GM18861 (cell line): ENCODE measurements around the gene CHP1.
"Not testable (repeated sequence)": the region's sequence is repeated elsewhere in the genome, so short reads cannot be mapped to it uniquely, and the experiment has no call there.

Experiments
- ATAC-seq: cut with Tn5 transposase; IDR thresholded peaks from one replicate; pipeline ENCODE4 v1.9.1; 2021; ENCODE audit not compliant: unreplicated experiment

CHP1 gene

DNA sequence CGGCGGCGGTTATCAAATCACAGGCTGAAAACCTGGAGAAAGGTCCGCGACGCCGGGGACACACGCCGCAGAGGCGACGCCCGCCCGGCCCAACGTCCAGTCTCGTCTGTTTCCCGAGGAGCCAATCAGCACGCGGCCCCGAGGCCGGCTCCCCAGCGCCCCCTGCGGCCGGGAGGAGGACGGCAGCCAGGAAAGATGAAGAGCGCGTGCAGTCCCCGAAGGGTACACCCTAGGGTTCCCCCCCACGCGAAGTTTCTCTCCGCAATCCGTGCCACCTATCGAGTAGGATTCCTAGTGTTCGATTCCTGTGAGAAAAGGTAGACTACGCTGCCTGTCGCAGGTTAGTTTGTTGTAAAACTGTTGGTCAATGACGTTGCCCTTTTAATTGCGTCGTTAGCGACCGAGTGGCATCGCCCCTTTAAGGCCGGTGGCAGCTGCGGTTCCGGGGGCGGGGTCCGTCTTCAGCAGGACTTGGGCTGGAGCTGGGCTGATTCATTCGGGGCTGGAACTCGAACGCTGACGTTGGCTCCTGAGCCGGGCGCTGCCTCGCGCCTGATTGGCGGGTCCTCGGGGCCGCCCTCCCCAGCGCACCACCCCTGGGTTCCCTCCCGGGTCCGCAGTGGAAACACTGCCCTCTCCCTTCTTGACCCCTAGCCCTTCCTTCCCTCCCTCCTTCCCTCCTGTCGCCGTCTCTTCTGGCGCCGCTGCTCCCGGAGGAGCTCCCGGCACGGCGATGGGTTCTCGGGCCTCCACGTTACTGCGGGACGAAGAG is at the start of gene CHP1, which contains the start of gene EXD1:
Gene CHP1 (plus strand): TSS at position 619 of the 772 bp plus-strand sequence. CDS start 115 bp downstream, at position 734.
Gene EXD1 (minus strand): TSS at position 108 of the 772 bp plus-strand sequence. CDS start 4,182 bp downstream, outside the sequence.
- peak; percentile 83 for ATAC-seq

DNA sequence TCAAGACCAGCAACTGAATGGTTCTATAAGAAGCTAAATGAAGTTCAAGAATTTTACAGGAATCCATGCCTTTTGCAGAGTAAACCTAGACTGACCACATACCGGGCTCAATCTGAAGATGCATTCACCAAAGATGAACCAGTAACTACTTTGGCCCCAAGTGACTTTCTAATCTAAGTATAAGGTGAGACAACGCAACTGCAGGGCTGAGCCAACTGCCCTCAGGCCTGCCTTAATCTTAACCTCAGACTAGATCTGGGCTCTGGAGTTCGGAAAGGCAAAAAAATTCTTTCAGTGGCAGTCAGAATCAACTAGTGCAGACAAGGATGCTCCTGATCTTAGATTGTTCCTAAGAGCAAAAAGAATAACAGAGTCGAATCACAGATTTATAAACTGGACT is 48.8 kb upstream of the CHP1 start:
- no peak for ATAC-seq

DNA sequence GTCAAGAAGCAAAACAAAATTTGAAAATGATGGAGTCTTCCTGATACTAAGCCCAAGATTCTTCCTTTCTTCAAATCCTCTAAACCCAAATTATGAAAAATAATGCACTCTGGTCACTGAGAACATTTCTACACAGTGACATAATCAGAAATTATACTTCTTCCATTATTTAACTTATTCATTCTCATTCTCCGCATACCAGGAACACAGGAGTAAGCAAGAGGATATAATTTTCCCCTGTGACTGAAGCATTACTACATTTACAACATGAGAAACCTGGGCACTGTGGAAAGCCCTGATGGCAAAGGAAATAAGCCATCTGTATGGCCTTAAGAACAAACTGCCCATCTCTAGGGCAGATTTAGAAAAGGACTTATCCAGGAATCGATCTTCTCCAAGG is 47.5 kb upstream of the CHP1 start:
- no peak for ATAC-seq

DNA sequence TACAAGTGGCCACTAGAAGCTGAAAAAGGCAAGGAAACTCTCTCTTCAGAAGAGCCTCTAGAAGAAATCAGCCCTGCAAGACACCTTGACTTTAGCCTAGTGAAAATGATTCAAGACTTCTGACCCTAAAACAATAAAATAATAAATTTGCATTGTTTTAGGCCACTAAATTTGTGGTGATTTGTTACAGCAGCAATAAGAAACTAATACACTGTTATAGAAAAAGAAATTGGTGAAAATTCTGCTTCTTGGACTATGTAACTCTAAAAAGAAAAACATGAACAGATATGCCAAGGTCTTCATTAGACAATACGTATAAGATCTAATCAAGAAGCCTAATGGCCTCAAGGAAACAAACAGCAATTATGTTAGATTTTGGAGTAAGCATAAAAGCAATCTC is 36.6 kb upstream of the CHP1 start:
- ATAC-seq = no peak

DNA sequence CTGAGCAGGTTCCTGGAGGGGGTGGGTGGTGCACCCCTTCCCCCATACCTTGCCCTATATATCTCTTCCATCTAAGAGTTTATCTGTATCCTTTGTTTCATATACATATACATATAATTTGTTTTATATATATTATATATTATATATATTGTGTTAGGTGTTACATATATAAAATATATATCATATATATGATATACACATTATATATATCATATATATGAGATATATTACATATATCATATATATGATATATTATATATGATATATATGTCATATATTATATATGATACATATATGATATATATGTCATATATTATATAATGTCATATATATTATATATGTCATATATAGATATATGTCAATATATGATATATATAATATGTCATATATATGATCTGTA is 31.6 kb upstream of the CHP1 start:
- ATAC-seq = no peak

DNA sequence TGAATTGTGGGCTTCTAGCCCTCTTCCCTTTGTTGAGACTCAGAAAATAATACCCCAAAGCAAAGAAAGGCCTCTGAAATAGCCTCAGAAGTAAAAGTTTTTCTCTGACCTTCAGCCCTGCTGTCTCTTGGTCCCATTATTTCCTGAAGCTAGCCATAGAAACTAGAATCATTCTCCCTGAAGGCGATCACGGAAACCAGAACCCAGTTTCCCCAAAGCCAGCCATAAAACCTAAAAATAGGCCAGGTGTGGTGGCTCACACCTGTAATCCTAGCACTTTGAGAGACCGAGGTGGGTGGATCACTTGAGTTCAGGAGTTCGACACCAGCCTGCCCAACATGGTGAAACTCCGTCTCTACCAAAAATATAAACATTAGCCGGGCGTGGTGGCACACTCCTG is 27.7 kb upstream of the CHP1 start:
- ATAC-seq = no peak

DNA sequence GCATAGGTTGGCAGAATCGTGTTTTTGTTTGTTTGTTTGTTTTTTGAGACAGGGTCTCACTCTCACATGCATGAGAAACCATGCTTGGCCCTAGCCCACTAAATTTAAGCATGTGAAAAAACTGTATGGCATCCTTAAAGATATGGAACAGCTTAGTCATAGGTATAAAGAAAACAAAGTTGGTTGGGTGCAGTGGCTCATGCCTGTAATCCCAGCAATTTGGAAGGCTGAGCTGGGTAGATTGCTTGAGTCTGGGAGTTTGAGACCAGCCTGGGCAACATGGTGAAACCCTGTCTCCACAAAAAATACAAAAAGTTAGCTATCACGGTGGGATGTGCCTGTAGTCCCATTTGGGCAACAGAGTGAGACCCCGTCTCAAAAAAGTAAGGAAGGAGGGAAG is 25.8 kb upstream of the CHP1 start:
- no peak for ATAC-seq

DNA sequence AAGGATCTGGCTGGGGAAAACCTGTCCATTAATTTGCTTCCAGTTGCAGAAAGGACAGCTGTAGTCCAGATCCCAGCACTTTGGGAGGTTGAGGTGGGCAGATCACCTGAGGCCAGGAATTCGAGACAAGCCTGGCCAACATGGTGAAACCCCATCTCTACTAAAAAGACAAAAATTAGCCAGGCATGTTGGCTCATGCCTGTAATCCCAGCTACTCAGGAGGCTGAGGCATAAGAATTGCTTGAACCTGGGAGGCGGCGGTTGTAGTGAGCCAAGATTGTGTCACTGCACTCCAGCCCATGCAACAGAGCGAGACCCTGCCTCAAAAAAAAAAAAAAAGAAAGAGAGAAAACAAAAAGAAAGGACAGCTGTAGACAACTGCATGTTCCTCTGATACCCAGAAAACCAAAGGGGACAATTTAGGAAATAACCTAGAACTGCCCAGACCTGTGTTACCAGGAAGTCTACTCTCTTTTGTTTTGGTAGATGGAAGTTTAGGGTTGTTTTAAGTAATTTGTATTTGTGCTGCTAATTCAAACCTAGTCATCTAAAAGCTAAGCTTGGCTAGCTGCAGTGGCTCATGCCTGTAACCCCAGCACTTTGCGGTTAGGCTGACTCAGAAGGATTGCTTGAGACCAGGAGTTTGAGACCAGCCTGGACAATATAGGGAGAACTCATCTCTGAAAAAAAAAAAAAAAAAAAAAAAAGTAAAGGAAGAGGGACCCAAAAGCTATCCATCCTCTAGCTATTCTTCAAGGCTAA is 23.2 kb upstream of the CHP1 start:
- ATAC-seq = no peak

DNA sequence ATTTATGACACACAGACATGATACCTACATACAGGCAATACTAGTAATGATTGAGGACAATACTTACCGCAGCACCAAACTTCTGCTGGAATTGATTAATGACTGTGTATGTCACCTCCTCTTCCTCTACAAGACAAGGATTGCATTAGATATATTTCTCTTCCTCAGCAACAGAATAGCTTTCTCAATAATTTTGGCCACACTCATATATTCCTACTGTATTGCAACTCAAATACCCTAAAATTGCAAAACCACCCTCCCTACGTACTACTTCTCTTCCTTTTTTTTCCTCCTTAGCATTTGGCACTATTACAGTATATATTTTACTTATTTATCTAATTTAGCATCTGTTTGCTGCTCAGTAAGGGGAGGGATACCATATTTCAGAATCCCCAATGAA is 15.4 kb upstream of the CHP1 start:
- ATAC-seq = no peak

DNA sequence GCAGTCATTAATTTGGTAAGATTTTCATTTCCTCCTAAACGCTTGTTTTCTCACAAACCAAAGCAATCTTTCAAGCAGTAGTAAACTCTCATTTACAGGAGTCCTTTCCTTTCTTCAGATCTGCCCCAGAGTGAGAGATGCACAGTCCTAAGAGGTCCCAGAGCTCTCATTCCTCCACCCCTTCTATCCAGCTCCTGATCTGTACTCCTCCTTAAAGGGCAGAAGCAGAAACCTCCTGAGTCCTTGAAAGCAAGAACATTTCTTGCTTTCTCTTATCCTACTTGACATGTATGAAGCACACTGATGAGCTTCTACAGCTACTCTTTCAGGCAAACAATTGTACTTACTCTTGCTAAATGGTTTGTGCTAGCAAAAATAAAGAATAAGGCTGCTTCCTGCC is 12.2 kb upstream of the CHP1 start:
- no peak for ATAC-seq

DNA sequence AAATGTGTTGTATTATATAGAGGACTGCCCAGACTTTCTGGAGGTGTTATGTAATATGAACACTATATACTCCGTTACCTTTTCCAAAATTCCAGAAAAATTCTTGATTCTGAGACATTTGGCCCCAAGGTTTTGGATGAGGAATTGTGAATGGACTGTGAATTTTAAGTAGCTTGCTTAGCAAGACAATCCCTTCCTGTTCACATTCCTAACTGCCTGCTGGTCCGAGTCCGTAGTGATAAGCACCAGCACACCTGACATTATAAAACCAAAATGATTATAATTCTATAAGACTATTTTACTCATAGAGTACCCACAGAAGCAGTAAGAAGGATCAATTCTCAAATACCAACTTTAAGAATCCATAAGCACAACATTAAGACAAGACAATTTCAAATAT is 11.7 kb upstream of the CHP1 start:
- ATAC-seq = no peak

DNA sequence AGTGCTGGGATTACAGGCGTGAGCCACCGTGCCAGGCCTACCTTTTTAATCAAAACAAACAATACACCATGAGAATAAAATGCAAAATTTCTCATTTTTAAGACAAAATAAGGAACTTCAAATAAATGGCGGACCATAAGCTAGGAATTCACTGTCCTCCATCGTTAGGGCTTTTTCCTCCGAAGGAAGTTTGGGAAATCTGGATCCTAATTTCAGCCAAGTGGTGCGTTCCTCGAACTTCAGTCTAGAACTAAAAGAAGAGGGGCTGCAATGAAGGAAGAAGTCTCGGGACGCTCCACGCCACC is 771 bp upstream of the CHP1 start:
- ATAC-seq = no peak

DNA sequence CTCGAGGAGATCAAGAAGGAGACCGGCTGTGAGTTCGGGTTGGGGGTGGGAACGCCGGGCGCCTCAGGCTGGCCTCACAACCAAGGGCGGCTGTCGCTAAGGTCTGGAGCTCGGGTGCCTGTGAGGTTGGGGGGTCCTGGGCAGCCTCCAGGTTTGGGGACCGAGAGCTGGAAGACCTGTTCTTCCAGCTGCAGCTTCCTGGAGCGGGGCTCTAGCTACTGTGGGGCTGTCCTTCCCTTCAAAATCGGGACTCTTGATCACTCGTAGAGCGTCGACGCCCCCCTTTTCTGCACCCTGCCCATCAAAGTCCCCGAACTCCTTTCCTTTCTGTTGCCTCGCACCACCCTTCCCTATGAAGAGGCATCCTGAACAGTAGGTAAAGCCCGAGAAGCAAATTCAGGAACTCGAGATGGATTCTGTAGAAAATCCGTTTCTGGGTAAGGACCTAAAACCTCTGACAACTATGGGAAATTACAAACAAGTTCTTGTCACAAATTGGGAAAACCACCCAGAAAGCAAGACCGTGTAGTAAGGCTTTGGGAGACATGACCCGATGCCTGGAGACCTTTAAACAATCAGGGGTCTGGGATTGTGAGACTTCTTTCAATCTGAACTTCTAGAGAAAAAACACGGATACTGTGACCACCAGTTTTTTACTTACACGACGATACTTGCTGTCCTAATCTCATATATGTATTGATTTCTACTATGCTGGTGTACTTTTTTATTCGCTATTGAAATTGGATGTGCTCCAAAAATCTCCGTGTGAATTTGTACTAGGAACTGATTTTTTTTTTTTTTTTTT is 556 bp downstream of the CHP1 start:
- ATAC-seq = peak; percentile 19

DNA sequence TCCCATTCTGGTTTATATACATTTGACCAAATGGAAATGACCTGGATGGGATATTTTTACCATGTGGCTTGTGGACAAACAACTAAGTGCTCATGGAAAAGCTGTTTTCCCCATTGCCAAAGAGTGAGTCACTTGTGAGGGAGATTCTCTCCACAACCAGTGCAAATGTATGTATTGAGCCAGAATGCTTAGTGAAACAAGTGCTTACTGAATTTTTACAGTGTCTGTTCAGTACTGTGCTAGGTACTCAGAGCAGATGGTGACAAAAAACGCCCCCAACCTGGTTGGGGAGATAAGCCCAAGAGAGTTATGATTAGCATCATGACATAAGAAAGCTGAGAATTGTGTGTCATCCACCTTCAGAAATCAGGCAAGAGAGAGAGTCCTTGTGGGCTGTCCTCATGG is 2.3 kb downstream of the CHP1 start:
- no peak for ATAC-seq

DNA sequence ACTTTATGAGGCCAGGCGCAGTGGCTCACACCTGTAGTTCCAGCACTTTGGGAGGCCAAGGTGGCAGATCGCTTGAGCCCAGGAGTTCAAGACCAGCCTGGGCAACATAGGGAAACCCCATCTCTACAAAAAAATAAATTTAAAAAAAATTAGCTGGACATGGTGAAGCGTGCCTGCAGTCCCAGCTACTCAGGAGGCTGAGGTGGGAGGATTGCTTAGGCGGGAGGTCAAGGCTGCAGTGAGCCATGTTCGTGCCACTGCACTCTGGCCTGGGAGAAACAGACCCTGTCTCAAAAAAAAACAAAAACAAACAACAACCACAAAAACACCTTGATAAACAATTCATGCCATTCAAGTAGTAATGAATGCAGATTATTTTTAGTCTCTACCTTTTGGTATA is 4.2 kb downstream of the CHP1 start:
- ATAC-seq = not testable (repeated sequence)

DNA sequence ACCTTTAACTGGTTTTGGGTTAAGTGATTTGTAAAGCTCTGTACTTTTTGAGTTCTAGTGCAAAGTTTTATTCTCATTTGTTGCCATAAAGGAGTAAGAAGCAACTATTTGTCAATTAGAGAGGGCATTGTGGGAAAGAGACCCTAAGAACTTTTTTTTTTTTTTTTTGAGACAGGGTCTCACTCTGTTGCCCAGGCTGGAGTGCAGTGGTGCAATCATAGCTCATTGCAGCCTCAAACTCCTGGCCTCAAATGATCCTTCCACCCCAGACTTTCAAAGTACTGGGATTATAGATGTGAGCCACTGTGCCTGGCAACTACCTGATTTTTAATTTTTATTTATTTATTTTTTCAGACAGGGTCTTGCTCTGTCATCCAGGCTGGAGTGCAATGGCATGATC is 4.9 kb downstream of the CHP1 start:
- ATAC-seq = no peak

DNA sequence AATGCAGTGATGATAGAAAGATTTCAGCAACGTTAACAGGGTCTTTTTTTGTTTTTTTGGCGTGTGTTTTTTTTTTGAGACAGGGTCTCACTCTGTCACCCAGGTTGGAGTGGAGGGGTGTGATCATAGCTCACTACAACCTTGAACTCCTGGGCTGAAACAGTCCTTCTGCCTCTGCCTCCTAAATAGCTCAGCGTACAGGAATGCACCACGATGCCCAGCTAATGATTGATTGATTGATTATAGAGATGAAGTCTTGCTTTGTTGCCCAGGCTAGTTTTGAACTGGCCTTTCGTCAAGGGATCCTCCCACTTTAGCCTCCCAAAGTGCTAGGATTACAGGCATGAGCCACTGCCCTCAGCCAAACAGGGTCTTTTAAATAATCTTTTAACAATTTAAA is 7.0 kb downstream of the CHP1 start:
- ATAC-seq = no peak

DNA sequence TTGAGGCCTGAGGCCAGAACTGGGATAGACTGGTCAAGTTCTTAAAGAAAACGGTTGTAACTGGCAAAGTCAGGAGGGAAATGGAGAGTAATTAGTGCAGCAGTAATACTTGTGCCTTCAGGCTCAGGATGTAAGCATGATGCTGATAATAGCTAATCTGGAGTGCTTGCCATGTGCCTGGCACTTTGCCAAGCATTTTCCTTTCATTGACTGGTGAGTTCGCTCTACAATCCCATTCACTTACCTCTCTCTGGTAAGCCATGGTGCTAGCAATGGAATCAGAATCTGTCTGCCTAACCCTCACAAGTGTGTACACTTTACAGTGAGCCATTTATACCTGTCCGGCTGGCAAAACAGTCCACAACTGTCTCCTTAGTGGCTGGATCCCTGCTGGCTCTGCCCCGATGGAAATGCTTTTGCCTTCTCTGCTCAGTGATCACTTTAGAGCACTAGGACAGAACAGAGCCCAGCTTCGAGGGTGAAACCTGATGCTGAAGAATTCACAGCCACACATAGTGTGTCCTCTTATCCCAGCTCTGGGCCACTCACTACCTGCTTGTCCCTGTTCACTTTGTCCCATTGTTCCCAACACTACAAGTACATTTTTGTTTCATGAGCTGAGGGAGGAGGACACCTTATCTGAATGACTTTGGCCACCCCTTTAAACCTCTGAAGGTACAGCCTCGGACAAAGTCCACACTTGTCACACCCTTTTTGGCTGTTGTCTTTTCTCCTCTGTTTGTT is 10.3 kb downstream of the CHP1 start:
- ATAC-seq = no peak

DNA sequence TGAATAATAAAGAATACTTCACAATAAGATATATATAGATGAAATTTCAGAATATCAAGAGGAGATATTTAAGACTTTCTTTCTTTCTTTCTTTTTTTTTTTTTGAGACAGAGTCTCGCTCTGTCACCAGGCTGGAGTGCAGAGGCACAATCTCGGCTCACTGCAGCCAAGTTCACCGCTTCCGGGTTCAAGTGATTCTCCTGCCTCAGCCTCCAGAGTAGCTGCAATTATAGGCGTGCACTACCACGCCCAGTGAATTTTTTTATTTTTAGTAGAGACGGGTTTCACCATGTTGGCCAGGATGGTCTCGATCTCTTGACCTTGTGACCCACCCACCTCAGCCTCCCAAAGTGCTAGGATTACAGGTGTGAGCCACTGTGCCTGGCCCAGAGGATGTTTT is 19.7 kb downstream of the CHP1 start:
- ATAC-seq = not testable (repeated sequence)

DNA sequence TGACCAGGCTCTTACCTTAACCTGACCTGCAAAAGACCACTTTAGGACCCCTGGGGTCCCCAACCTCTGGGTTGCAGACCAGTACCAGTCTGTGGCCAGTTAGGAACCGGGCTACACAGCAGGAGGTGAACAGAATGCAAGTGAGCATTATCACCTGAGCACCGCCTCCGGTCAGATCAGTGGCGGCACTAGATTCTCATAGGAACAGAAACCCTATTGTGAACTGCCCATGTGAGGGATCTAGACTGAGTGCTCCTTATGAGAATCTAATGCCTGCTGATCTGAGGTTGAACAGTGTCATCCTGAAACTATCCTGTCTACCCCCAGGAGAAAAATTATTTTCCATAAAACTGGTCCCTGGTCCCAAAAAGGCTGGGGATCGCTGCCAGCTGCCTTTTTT is 20.3 kb downstream of the CHP1 start:
- ATAC-seq = no peak

DNA sequence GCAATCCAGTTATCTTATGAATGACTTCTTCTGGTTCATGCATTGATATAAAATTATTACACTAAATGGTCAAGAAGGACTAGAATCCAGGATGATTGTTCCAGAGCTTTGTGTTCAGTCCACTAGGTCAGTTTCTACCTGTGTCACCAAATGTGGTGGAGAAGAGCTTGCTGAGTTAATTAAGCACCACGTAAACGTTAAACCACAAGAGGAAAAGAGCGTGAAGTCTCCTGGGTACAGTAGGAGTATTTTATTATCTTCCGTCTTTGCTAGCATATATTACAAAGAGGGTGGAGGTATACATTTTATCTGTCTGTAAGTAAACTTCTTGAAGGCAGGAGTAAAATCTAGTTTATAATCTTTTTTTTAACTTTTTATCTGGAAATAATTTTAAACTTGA is 23.5 kb downstream of the CHP1 start:
- no peak for ATAC-seq
